IMR-90 (cell line): ENCODE results near the gene SF3A2. TPM values are rescaled to one million over a fixed set of nuclear protein-coding genes. Genes with fewer than 3 reads are reported as not detected.
A peak's percentile ranks its signal among the peaks of the same experiment; 100 is the strongest.

Experiments
- ATAC-seq: fragments of 200-7000 bp; cut with Tn5 transposase; 2 replicates; pipeline ENCODE4 v1.9.1; 2020; ENCODE audit warnings: low read depth, mild to moderate bottlenecking, moderate library complexity
- BruUV-seq: library from RNA; stranded (reverse); fragments of 400-500 nt; replicated peaks from 2 replicates; lab custom pipeline; 2021; lab: Mats Ljungman, UMichigan
- CTCF ChIA-PET: fragments of 300-600 bp; formaldehyde crosslinking; extraction: SDS; loops from one replicate; lab custom pipeline; 2021; ENCODE audit warnings: antibody characterized with exemption; lab: Yijun Ruan, JAX
- POLR2A ChIA-PET: fragments of 300-600 bp; sonication (Branson Sonifier 250); formaldehyde crosslinking; loops from one replicate; lab custom pipeline; 2022; ENCODE audit warnings: antibody characterized with exemption; ENCODE audit not compliant: unreplicated experiment; lab: Charles Lee
- DNase-seq: peaks from one replicate; pipeline ENCODE4 v3.0.0; 2013
- H2AFZ ChIP-seq: replicated peaks from 2 replicates; pipeline ENCODE3; 2013; ENCODE audit warnings: low read length, mild to moderate bottlenecking; ENCODE audit not compliant: poor library complexity
- H2AK5ac ChIP-seq: 2 replicates; pipeline ENCODE4 v1.6.1; 2013; ENCODE audit warnings: low read depth, low read length, inconsistent platforms
- H2AK9ac ChIP-seq: replicated peaks from 2 replicates; pipeline ENCODE3; 2013; ENCODE audit warnings: mild to moderate bottlenecking, low read depth, low read length, moderate library complexity; ENCODE audit not compliant: poor library complexity
- H2BK120ac ChIP-seq: 2 replicates; pipeline ENCODE4 v1.6.1; 2013; ENCODE audit warnings: low read depth, low read length, inconsistent platforms
- H2BK15ac ChIP-seq: 3 replicates; pipeline ENCODE4 v1.6.1; 2013; ENCODE audit warnings: low read depth, low read length, inconsistent platforms
- H2BK20ac ChIP-seq: 2 replicates; pipeline ENCODE4 v1.6.1; 2013; ENCODE audit warnings: low read depth, mild to moderate bottlenecking, inconsistent platforms, low read length, moderate library complexity
- H2BK5ac ChIP-seq: 2 replicates; pipeline ENCODE4 v1.6.1; 2013; ENCODE audit warnings: mild to moderate bottlenecking, low read depth, low read length, inconsistent platforms; ENCODE audit not compliant: poor library complexity, severe bottlenecking
- H3K14ac ChIP-seq: replicated peaks from 2 replicates; pipeline ENCODE4 v1.6.1; 2013; ENCODE audit warnings: low read depth, low read length, inconsistent platforms
- H3K18ac ChIP-seq: 2 replicates; pipeline ENCODE4 v1.6.1; 2013; ENCODE audit warnings: low read depth, low read length, control low read depth
- H3K23ac ChIP-seq: 2 replicates; pipeline ENCODE4 v1.6.1; 2013; ENCODE audit warnings: low read depth, low read length, inconsistent platforms
- H3K27ac ChIP-seq: 2 replicates; pipeline ENCODE4 v1.5.1; 2013; ENCODE audit warnings: mild to moderate bottlenecking, control low read depth, low read length; ENCODE audit not compliant: insufficient read depth
- H3K27me3 ChIP-seq: 2 replicates; pipeline ENCODE4 v1.6.1; 2013; ENCODE audit warnings: low read length; ENCODE audit not compliant: control insufficient read depth, insufficient read depth
- H3K36me3 ChIP-seq: 2 replicates; pipeline ENCODE4 v1.6.1; 2013; ENCODE audit warnings: low read length, mixed read lengths; ENCODE audit not compliant: control insufficient read depth, insufficient read depth
- H3K4ac ChIP-seq: 2 replicates; pipeline ENCODE4 v1.6.1; 2013; ENCODE audit warnings: low read depth, low read length, inconsistent platforms
- H3K4me1 ChIP-seq: 2 replicates; pipeline ENCODE4 v1.6.1; 2013; ENCODE audit warnings: low read length, mixed read lengths; ENCODE audit not compliant: control insufficient read depth, insufficient read depth
- H3K4me2 ChIP-seq: 2 replicates; pipeline ENCODE4 v1.6.1; 2013; ENCODE audit warnings: low read depth, mild to moderate bottlenecking, control low read depth, low read length, moderate library complexity
- H3K4me3 ChIP-seq: 2 replicates; pipeline ENCODE4 v1.5.1; 2013; ENCODE audit warnings: low read depth, mild to moderate bottlenecking, control low read depth, low read length, moderate library complexity; ENCODE audit not compliant: insufficient read depth
- H3K56ac ChIP-seq: 2 replicates; pipeline ENCODE4 v1.6.1; 2013; ENCODE audit warnings: low read length, inconsistent platforms; ENCODE audit not compliant: insufficient read depth; ENCODE audit errors: extremely low read depth
- H3K79me1 ChIP-seq, 2 experiments: 2 replicates each; pipeline ENCODE4 v1.6.1; 2013; ENCODE audit warnings: low read length in 2 of 2, inconsistent platforms in 1 of 2, low read depth in 1 of 2
- H3K9ac ChIP-seq: 2 replicates; pipeline ENCODE4 v1.6.1; 2013; ENCODE audit warnings: low read depth, low read length, control low read depth
- H3K9me1 ChIP-seq: 2 replicates; pipeline ENCODE4 v1.6.1; 2013; ENCODE audit warnings: low read length, inconsistent platforms; ENCODE audit not compliant: insufficient read depth
- H3K9me3 ChIP-seq: 2 replicates; pipeline ENCODE4 v1.6.1; 2013; ENCODE audit warnings: low read length; ENCODE audit not compliant: control insufficient read depth, insufficient read depth
- H4K20me1 ChIP-seq: 2 replicates; pipeline ENCODE4 v1.6.1; 2013; ENCODE audit warnings: low read length, inconsistent platforms; ENCODE audit not compliant: insufficient read depth
- H4K5ac ChIP-seq: 2 replicates; pipeline ENCODE4 v1.6.1; 2013; ENCODE audit warnings: mild to moderate bottlenecking, low read depth, low read length, control low read depth
- H4K8ac ChIP-seq, 2 experiments: 2 replicates each; pipeline ENCODE4 v1.6.1; 2013; ENCODE audit warnings: low read depth in 2 of 2, low read length in 2 of 2, control low read depth in 1 of 2, inconsistent platforms in 1 of 2
- H4K91ac ChIP-seq: 2 replicates; pipeline ENCODE4 v1.6.1; 2013; ENCODE audit warnings: low read depth, low read length, inconsistent platforms; ENCODE audit not compliant: insufficient read depth
- RAD21 ChIP-seq: IDR thresholded peaks from 2 replicates; pipeline ENCODE4 v1.6.1; 2012; ENCODE audit warnings: low read length, improper control_type of control experiment
- RCOR1 ChIP-seq: IDR thresholded peaks from 2 replicates; pipeline ENCODE4 v1.6.1; 2012; ENCODE audit warnings: mild to moderate bottlenecking, low read length, improper control_type of control experiment; ENCODE audit not compliant: insufficient replicate concordance
- USF2 ChIP-seq: fragments of 150-350 bp; IDR thresholded peaks from 2 replicates; pipeline ENCODE4 v1.6.1; 2017; ENCODE audit warnings: mild to moderate bottlenecking, antibody characterized with exemption, low read length, low read depth
- WGBS, 2 experiments: methylation state at CpG; one replicate each; pipeline versions ENCODE4 v1.1.5 to v1.1.7; 2013; ENCODE audit warnings: missing lambda C conversion rate in 2 of 2; ENCODE audit not compliant: insufficient read length in 1 of 2; ENCODE audit errors: extremely low coverage in 2 of 2; 5-methylcytosine and 5-hydroxymethylcytosine counted together
- dilution Hi-C: fragments of 300-500 bp; cut with HindIII; formaldehyde crosslinking; loops from one replicate; pipeline ENCODE4 v1.14.3; 2018; ENCODE audit warnings: low sequenced_read_pairs; ENCODE audit not compliant: unreplicated experiment
- in situ Hi-C: fragments of 300-500 bp; cut with MboI; formaldehyde crosslinking; loops from 3 replicates; pipeline ENCODE4 v1.14.3; 2019; ENCODE audit warnings: low sequenced_read_pairs, inconsistent platforms, mixed read lengths
- intact Hi-C: fragments of 100-400 bp; cut with micrococcal nuclease; formaldehyde crosslinking; loops from 2 replicates; pipeline ENCODE4 v1.10.0; 2022
- polyA plus RNA-seq, 3 experiments: library from polyadenylated mRNA; depleted of rRNA; stranded (reverse); fragments of >200 nt; gene quantifications; 2 replicates each; pipeline ENCODE4 v1.2.3, GENCODE V29; 2012; ENCODE audit warnings: low replicate concordance in 1 of 3
- total RNA-seq: library from RNA; depleted of rRNA; stranded (reverse); fragments of >200 nt; gene quantifications from 2 replicates; pipeline ENCODE4 v1.2.3, GENCODE V29; 2012

Gene SF3A2
- total and polyA plus RNA-seq, 2 of the 4 experiments (the other 2 are of a cell fraction), result 4.8 to 34.5 TPM

- Histone ChIP-seq H3K27ac (no peak overlapping the region), H3K27me3 (no peaks in the 10 kb centered on the region), H3K9me1 (no peaks in the 10 kb centered on the region), H3K18ac (no peak overlapping the region), H3K14ac (no peak overlapping the region), H3K56ac (no peak overlapping the region), H3K4me1 (no peaks in the 10 kb centered on the region), H2AK9ac (peak overlapping the region; percentile 28), H4K91ac (no peak overlapping the region), H3K36me3 (peaks cover 71% of the 10 kb centered on the region), H2AFZ (no peak overlapping the region), H2BK5ac (no peak overlapping the region), H3K9me3 (no peaks in the 10 kb centered on the region), H2BK20ac (no peak overlapping the region), H2AK5ac (no peak overlapping the region), H4K20me1 (peaks cover 3% of the 10 kb centered on the region; the same call in 1 of the 2 replicates), H3K4me2 (no peak overlapping the region), H2BK15ac (no peak overlapping the region), H3K4ac (no peak overlapping the region), H3K79me1 (peaks cover 16 to 52% of the 10 kb centered on the region in 2 experiments; a peak in 3 of 4 replicates), H3K4me3 (no peak overlapping the region), H2BK120ac (no peak overlapping the region), H4K5ac (no peak overlapping the region), H3K9ac (no peak overlapping the region), H3K23ac (no peak overlapping the region), H4K8ac (no peak overlapping the region)
- BruUV-seq, result no TSS peak
- TF ChIP-seq RAD21 (no peak), RCOR1 (no peak), USF2 (no peak)
- DNase-seq (no peak), ATAC-seq (no peak)
- in situ Hi-C loops, result no loop called here
- dilution Hi-C loops, result no loop called here
- intact Hi-C loops, result no loop called here
- CTCF ChIA-PET, result interaction anchor here (0.9 kb wide), 1 partner anchor 31 kb away, joined by 3 read pairs; no protein-coding TSS in a partner anchor
- 97% methylated on average over 26 of the region's 43 CpGs; no CpG with 5 or more reads in 1 of the 2 experiments for WGBS, 2 experiments
- POLR2A ChIA-PET, result no interaction called here
Measured at GRCh38 chr19:2216361-2217225, 20.0 kb upstream of the SF3A2 start.
